Suprapubic skin (tissue), 4 donors: ENCODE results near the gene TLCD5.

Experiments
- CTCF ChIP-seq, 2 donors: fragments of 200-600 bp in 1 of 2; fragments of 450-650 bp in 1 of 2; sonication (generic) in 1 of 2; IDR thresholded peaks; one replicate each; pipeline ENCODE4 v1.5.1; 2016 to 2019; ENCODE audit warnings: antibody characterized with exemption in 2 of 2, mild to moderate bottlenecking in 1 of 2, moderate library complexity in 1 of 2
- EP300 ChIP-seq: sonication (generic); formaldehyde crosslinking; IDR thresholded peaks from one replicate; pipeline ENCODE4 v1.6.1; 2017; ENCODE audit warnings: antibody characterized with exemption
- POLR2A ChIP-seq, 2 donors: fragments of 450-650 bp; IDR thresholded peaks; one replicate each; pipeline ENCODE4 v1.6.1; 2017; ENCODE audit warnings: antibody characterized with exemption in 2 of 2, mild to moderate bottlenecking in 2 of 2, moderate library complexity in 2 of 2
- POLR2AphosphoS5 ChIP-seq, 3 donors: sonication (generic); formaldehyde crosslinking; IDR thresholded peaks; one replicate each; pipeline ENCODE4 v1.6.1; 2017; ENCODE audit warnings: antibody characterized with exemption in 3 of 3

GRCh38 chr11:120358729-120359128 is 33.6 kb downstream of the TLCD5 start:
- no peak for TF ChIP-seq CTCF (IDR thresholded peaks at IDR 0.05)
- no peak for TF ChIP-seq POLR2A (IDR thresholded peaks at IDR 0.05)
- no peak for TF ChIP-seq POLR2AphosphoS5 (IDR thresholded peaks at IDR 0.05)
- TF ChIP-seq EP300 = no peak
